ENCODE measurements around the gene FAM72B.
"Not testable (repeated sequence)": the region's sequence is repeated elsewhere in the genome, so short reads cannot be mapped to it uniquely, and the experiment has no call there.

DNA sequence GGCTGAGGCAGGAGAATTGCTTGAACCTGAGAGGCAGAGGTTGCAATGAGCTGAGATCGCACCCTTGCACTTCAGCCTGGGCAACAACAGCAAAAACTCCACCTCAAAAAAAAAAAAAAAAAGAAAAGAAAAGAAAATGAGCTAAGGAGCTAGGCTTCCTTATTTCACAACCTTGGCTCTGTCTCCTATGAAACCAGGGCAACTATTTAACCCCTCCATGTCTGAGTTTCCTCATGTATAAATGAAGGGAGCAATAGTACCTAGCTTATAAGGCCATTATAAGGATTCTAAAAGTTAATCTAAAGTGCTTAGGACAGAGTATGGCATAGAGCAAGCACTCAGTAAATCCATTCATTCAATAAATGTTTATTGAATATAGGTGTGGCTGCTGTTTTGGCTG lies 32.8 kb downstream of the FAM72B start:
- TF ChIP-seq, protein P1, sequence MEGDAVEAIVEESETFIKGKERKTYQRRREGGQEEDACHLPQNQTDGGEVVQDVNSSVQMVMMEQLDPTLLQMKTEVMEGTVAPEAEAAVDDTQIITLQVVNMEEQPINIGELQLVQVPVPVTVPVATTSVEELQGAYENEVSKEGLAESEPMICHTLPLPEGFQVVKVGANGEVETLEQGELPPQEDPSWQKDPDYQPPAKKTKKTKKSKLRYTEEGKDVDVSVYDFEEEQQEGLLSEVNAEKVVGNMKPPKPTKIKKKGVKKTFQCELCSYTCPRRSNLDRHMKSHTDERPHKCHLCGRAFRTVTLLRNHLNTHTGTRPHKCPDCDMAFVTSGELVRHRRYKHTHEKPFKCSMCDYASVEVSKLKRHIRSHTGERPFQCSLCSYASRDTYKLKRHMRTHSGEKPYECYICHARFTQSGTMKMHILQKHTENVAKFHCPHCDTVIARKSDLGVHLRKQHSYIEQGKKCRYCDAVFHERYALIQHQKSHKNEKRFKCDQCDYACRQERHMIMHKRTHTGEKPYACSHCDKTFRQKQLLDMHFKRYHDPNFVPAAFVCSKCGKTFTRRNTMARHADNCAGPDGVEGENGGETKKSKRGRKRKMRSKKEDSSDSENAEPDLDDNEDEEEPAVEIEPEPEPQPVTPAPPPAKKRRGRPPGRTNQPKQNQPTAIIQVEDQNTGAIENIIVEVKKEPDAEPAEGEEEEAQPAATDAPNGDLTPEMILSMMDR (IDR thresholded peaks at IDR 0.05; ENCODE audit: insufficient read depth, low read length, poor library complexity, severe bottlenecking) = not testable (repeated sequence)
- TF ChIP-seq EZH2phosphoT487 (conservative IDR thresholded peaks at IDR 0.05; ENCODE audit: low read length) = not testable (repeated sequence)
